HEK293 (cell line): ENCODE results near the gene PRPF31.

Experiments used
- CTCF ChIA-PET: fragments of 350-600 bp; formaldehyde crosslinking; extraction: SDS; loops from one replicate; lab custom pipeline; 2021; ENCODE audit warnings: antibody characterized with exemption; lab: Yijun Ruan, JAX
- POLR2A ChIA-PET: fragments of 300-600 bp; formaldehyde crosslinking; extraction: SDS; loops from one replicate; lab custom pipeline; 2020; ENCODE audit warnings: antibody characterized with exemption, inconsistent platforms; lab: Yijun Ruan, JAX
- H3K27ac ChIP-seq: fragments of 200-500 bp; sonication (Bioruptor generic); 2 replicates; pipeline ENCODE4 v1.5.1; 2014; ENCODE audit warnings: low read depth, low read length, control low read depth, inconsistent platforms; ENCODE audit errors: extremely low read depth
- H3K36me3 ChIP-seq, 2 experiments: fragments of 200-500 bp in 1 of 2; sonication (Bioruptor generic) in 1 of 2; 1 replicate in 1 of 2; 2 replicates in 1 of 2; pipeline ENCODE4 v1.5.1; 2014 to 2017; ENCODE audit warnings: inconsistent platforms in 2 of 2, low read length in 2 of 2; ENCODE audit not compliant: control insufficient read depth in 2 of 2, insufficient read depth in 1 of 2
- H3K4me1 ChIP-seq: fragments of 200-500 bp; sonication (Bioruptor generic); 2 replicates; pipeline ENCODE4 v1.5.1; 2014; ENCODE audit warnings: mild to moderate bottlenecking, low read length, inconsistent platforms; ENCODE audit not compliant: control insufficient read depth, insufficient read depth
- H3K4me3 ChIP-seq: 2 replicates; pipeline ENCODE4 v1.5.1; 2011; ENCODE audit warnings: low read depth, mild to moderate bottlenecking, control low read depth, low read length, moderate library complexity
- H3K9me3 ChIP-seq: fragments of 200-500 bp; sonication (Bioruptor generic); 2 replicates; pipeline ENCODE4 v1.5.1; 2014; ENCODE audit warnings: low read depth, low read length, inconsistent platforms; ENCODE audit not compliant: control insufficient read depth, insufficient read depth
- BCL11B ChIP-seq: fragments of 450-650 bp; formaldehyde crosslinking; IDR thresholded peaks from 2 replicates; pipeline ENCODE4 v1.5.1; 2016; ENCODE audit warnings: low read depth, missing biosample characterization, missing genetic modification characterization
- GLIS1 ChIP-seq: fragments of 450-650 bp; formaldehyde crosslinking; IDR thresholded peaks from 2 replicates; pipeline ENCODE4 v1.5.1; 2016; ENCODE audit warnings: missing biosample characterization, missing genetic modification characterization
- HOXD13 ChIP-seq: sonication (generic); formaldehyde crosslinking; IDR thresholded peaks from 2 replicates; pipeline ENCODE4 v1.8.0; 2022; ENCODE audit warnings: missing genetic modification reagents, borderline replicate concordance
- ZBTB20 ChIP-seq: fragments of 450-650 bp; formaldehyde crosslinking; IDR thresholded peaks from 2 replicates; pipeline ENCODE4 v1.5.1; 2016; ENCODE audit warnings: missing biosample characterization, missing genetic modification characterization
- ZNF292 ChIP-seq: fragments of 450-650 bp; formaldehyde crosslinking; IDR thresholded peaks from 2 replicates; pipeline ENCODE4 v1.5.1; 2016; ENCODE audit warnings: low read depth, missing biosample characterization, missing genetic modification characterization, borderline replicate concordance
- ZNF48 ChIP-seq: fragments of 450-650 bp; formaldehyde crosslinking; IDR thresholded peaks from 2 replicates; pipeline ENCODE4 v1.5.1; 2016; ENCODE audit warnings: missing biosample characterization, missing genetic modification characterization
- ZNF518A ChIP-seq: fragments of 450-650 bp; formaldehyde crosslinking; conservative IDR thresholded peaks from 2 replicates; pipeline ENCODE4 v1.5.1; 2016; ENCODE audit warnings: low read depth, missing biosample characterization, missing genetic modification characterization
- ZNF548 ChIP-seq: fragments of 450-650 bp; formaldehyde crosslinking; IDR thresholded peaks from 2 replicates; pipeline ENCODE4 v1.5.1; 2016; ENCODE audit warnings: missing biosample characterization, missing genetic modification characterization
- TF ChIP-seq, protein P1 (sequence below): fragments of 450-650 bp; formaldehyde crosslinking; IDR thresholded peaks from 2 replicates; pipeline ENCODE4 v1.5.1; 2016; ENCODE audit warnings: missing biosample characterization, missing genetic modification characterization
- TF ChIP-seq, protein P2 (sequence below): fragments of 450-650 bp; formaldehyde crosslinking; IDR thresholded peaks from 2 replicates; pipeline ENCODE4 v1.5.1; 2016; ENCODE audit warnings: missing biosample characterization, missing genetic modification characterization
- TF ChIP-seq, protein P3 (sequence below): fragments of 450-650 bp; formaldehyde crosslinking; IDR thresholded peaks from 2 replicates; pipeline ENCODE4 v1.5.1; 2016; ENCODE audit warnings: missing biosample characterization, missing genetic modification characterization

PRPF31 gene

DNA sequence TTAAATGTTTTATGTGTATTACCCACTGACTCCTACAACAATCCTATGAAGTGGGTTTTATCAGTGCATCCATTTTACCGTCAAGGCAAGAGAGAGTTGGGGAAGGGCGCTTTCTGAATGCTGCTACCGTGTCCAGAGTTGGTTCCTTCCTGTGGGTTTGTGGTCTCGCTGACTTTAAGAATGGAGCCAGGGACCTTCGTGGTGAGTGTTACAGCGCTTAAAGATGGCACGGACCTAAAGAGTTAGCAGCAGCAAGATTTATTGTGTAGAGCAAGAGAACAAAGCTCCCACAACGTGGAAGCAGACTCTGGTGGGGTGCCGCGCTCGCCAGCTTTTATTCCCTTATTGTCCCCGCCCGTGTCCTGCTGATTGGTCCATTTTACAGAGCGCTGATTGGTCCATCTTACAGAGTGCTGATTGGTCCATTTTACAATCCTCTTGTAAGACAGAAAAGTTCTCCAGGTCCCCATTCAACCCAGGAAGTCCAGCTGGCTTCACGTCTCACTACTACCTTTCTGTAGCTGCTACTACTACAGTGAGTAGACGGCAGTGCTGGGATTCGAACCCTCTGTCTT lies 21.0 kb upstream of the PRPF31 start (continued):
- TF ChIP-seq ZNF518A (tag by site-specific recombination) = no peak
- TF ChIP-seq BCL11B (tag by site-specific recombination) = no peak
- no peak for TF ChIP-seq GLIS1 (tag by site-specific recombination)
- TF ChIP-seq, protein P1, sequence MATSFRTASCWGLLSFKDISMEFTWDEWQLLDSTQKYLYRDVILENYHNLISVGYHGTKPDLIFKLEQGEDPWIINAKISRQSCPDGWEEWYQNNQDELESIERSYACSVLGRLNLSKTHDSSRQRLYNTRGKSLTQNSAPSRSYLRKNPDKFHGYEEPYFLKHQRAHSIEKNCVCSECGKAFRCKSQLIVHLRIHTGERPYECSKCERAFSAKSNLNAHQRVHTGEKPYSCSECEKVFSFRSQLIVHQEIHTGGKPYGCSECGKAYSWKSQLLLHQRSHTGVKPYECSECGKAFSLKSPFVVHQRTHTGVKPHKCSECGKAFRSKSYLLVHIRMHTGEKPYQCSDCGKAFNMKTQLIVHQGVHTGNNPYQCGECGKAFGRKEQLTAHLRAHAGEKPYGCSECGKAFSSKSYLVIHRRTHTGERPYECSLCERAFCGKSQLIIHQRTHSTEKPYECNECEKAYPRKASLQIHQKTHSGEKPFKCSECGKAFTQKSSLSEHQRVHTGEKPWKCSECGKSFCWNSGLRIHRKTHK (tag by site-specific recombination) = no peak
- no peak for TF ChIP-seq ZNF292
- TF ChIP-seq ZNF48 (tag by site-specific recombination) = no peak
- no peak for TF ChIP-seq ZBTB20
- no peak for TF ChIP-seq HOXD13 (CRISPR knock-in tag)
- TF ChIP-seq, protein P2, sequence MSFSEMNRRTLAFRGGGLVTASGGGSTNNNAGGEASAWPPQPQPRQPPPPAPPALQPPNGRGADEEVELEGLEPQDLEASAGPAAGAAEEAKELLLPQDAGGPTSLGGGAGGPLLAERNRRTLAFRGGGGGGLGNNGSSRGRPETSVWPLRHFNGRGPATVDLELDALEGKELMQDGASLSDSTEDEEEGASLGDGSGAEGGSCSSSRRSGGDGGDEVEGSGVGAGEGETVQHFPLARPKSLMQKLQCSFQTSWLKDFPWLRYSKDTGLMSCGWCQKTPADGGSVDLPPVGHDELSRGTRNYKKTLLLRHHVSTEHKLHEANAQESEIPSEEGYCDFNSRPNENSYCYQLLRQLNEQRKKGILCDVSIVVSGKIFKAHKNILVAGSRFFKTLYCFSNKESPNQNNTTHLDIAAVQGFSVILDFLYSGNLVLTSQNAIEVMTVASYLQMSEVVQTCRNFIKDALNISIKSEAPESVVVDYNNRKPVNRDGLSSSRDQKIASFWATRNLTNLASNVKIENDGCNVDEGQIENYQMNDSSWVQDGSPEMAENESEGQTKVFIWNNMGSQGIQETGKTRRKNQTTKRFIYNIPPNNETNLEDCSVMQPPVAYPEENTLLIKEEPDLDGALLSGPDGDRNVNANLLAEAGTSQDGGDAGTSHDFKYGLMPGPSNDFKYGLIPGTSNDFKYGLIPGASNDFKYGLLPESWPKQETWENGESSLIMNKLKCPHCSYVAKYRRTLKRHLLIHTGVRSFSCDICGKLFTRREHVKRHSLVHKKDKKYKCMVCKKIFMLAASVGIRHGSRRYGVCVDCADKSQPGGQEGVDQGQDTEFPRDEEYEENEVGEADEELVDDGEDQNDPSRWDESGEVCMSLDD (tag by site-specific recombination) = no peak
- TF ChIP-seq, protein P3, sequence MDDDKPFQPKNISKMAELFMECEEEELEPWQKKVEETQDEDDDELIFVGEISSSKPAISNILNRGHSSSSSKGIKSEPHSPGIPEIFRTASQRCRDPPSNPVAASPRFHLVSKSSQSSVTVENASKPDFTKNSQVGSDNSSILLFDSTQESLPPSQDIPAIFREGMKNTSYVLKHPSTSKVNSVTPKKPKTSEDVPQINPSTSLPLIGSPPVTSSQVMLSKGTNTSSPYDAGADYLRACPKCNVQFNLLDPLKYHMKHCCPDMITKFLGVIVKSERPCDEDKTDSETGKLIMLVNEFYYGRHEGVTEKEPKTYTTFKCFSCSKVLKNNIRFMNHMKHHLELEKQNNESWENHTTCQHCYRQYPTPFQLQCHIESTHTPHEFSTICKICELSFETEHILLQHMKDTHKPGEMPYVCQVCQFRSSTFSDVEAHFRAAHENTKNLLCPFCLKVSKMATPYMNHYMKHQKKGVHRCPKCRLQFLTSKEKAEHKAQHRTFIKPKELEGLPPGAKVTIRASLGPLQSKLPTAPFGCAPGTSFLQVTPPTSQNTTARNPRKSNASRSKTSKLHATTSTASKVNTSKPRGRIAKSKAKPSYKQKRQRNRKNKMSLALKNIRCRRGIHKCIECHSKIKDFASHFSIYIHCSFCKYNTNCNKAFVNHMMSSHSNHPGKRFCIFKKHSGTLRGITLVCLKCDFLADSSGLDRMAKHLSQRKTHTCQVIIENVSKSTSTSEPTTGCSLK = no peak

DNA sequence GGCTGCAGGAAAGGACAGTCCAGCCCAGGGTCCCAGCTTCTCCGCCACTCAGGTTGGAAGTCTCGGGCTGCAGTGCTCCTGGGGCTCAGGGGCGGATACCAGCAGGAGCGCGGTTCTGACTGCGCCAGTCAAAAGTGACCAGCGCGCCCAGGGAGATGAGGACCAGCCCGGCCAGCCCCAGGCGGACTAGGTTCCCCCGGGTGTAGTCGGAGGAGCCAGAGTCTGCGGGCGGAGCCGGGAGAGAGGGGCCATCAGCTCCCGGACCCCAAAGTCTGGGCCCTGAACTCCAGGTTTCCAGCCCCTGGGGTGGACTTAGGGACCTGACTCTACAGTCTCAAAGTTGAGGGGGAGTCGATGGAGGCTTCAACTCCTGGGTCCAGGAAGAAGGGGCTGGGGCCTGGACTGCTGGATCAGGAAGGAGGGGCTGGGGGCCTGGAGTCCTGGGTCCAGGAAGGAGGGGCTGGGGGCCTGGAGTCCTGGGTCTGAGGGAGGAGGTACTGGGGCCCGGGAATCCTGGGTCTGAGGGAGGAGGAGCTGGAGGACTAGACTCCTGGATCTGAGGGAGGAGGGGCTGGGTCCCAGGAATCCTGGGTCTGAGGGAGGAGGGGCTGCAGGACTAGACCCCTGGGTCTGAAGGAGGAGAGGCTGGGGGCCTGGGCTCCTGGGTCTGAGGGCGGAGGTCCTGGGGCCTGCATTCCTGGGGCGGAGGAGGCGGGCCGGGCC lies 20.3 kb upstream of the PRPF31 start:
- Histone ChIP-seq H3K4me1 (no peaks in the 10 kb centered on the region), H3K27ac (no peak overlapping the region; the same call in 1 of the 2 replicates), H3K36me3 (no peaks in the 10 kb centered on the region), H3K4me3 (peak overlapping the region; percentile 8; the same call in 1 of the 2 replicates), H3K9me3 (no peaks in the 10 kb centered on the region)
- CTCF ChIA-PET = interaction anchor here (0.5 to 1.0 kb wide), 4 partner anchors 9 to 411 kb away, joined by 3 to 4 read pairs (median 3); no protein-coding TSS in a partner anchor
- POLR2A ChIA-PET = interaction anchor here (0.6 to 1.2 kb wide), 3 partner anchors 20 to 293 kb away, joined by 3 to 5 read pairs (median 3); partner anchors contain the start of genes CNOT3, PRPF31 and TFPT
- TF ChIP-seq ZNF548 (tag by site-specific recombination) = no peak
